Tibial nerve (tissue), 4 donors: ENCODE results near the gene RPS27L. TPM values are rescaled to one million over a fixed set of nuclear protein-coding genes. Genes with fewer than 3 reads are reported as not detected.

Experiments
- DNase-seq, 2 donors: peaks; one replicate each; pipeline ENCODE4 v3.0.0-alpha.2; 2019; ENCODE audit warnings: low spot score in 2 of 2
- H3K27ac ChIP-seq, 4 donors: fragments of 200-600 bp; sonication (generic) in 3 of 4; one replicate each; pipeline ENCODE4 v1.5.1; 2017 to 2019; ENCODE audit warnings: mild to moderate bottlenecking in 1 of 4
- H3K27me3 ChIP-seq, 2 donors: fragments of 200-600 bp; sonication (generic) in 1 of 2; one replicate each; pipeline versions ENCODE4 v1.5.1 to v1.6.0; 2017 to 2019
- H3K36me3 ChIP-seq, 3 donors: fragments of 200-600 bp; sonication (generic); one replicate each; pipeline ENCODE4 v1.5.1; 2018 to 2019
- H3K4me1 ChIP-seq, 4 donors: fragments of 200-600 bp; sonication (generic) in 3 of 4; one replicate each; pipeline ENCODE4 v1.5.1; 2017 to 2019
- H3K4me3 ChIP-seq, 4 donors: fragments of 200-600 bp; sonication (generic) in 3 of 4; one replicate each; pipeline ENCODE4 v1.5.1; 2017 to 2019; ENCODE audit warnings: mild to moderate bottlenecking in 1 of 4, moderate library complexity in 1 of 4
- H3K9me3 ChIP-seq, 4 donors: fragments of 200-600 bp; sonication (generic) in 3 of 4; one replicate each; pipeline ENCODE4 v1.5.1; 2017 to 2019
- EP300 ChIP-seq, 2 donors: sonication (generic); formaldehyde crosslinking; IDR thresholded peaks; one replicate each; pipeline ENCODE4 v1.6.1; 2017; ENCODE audit warnings: antibody characterized with exemption in 2 of 2, mild to moderate bottlenecking in 1 of 2
- POLR2A ChIP-seq, 2 donors: fragments of 450-650 bp; IDR thresholded peaks; one replicate each; pipeline ENCODE4 v1.6.1; 2017; ENCODE audit warnings: antibody characterized with exemption in 2 of 2, mild to moderate bottlenecking in 2 of 2, moderate library complexity in 2 of 2
- WGBS, 2 donors: methylation state at CpG; one replicate each; pipeline ENCODE4 v1.1.5; 2018; 5-methylcytosine and 5-hydroxymethylcytosine counted together
- total RNA-seq, 4 donors: library from RNA; depleted of rRNA; stranded (reverse); fragments of >200 nt; gene quantifications; one replicate each; pipeline ENCODE4 v1.1.0, GENCODE V29; 2016
- TF ChIP-seq, protein P1 (sequence below), 5 experiments: fragments of 200-600 bp in 3 of 5; fragments of 450-650 bp in 2 of 5; sonication (generic) in 3 of 5; IDR thresholded peaks; one replicate each; pipeline ENCODE4 v1.5.1; 2016 to 2019; ENCODE audit warnings: antibody characterized with exemption in 5 of 5, mild to moderate bottlenecking in 3 of 5, moderate library complexity in 2 of 5

Gene RPS27L
- total RNA-seq, 4 donors from 2014 or later = 50.3 to 83.7 (median 71.7) TPM

DNA sequence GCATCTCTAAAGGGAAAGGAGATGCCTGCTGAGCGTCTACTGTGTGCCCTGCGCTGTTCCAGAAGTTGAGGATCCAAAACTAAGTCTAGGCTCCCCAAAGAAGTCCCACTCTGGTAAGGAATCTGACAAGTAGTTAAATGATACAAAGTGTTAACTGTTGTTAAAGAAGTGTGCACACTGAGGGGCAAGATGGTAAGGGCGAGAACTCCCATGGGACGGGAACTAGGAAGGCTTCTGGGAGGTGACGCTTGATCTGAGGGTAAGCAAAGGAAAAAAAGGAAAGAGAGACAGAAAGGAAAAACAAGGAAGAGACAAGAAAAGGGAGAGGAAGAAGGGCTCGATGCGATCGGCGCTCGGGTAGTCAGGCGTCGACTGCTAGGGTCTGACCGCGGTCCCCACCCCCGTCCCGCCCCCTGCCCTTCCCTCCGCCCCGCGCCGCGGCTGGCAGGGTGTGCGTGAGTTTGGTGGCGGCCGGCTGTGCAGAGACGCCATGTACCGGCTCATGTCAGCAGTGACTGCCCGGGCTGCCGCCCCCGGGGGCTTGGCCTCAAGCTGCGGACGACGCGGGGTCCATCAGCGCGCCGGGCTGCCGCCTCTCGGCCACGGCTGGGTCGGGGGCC is 35.8 kb downstream of the RPS27L start, which contains the start of gene LACTB:
Gene LACTB (plus strand): TSS at position 480 of the 620 bp plus-strand sequence. CDS start 11 bp downstream, at position 491.
- 1 to 4% methylated on average over 22 to 37 of the region's 40 CpGs for WGBS, 2 donors
- DNase-seq = peak; percentile 75 to 81
- peaks cover 0 to 12% (median 0%) of the 10 kb centered on the region in 4 donors for H3K4me1 ChIP-seq
- no peak for TF ChIP-seq EP300 (IDR thresholded peaks at IDR 0.05)
- peak; percentile 55 to 72 for TF ChIP-seq POLR2A (IDR thresholded peaks at IDR 0.05)
- TF ChIP-seq, protein P1, sequence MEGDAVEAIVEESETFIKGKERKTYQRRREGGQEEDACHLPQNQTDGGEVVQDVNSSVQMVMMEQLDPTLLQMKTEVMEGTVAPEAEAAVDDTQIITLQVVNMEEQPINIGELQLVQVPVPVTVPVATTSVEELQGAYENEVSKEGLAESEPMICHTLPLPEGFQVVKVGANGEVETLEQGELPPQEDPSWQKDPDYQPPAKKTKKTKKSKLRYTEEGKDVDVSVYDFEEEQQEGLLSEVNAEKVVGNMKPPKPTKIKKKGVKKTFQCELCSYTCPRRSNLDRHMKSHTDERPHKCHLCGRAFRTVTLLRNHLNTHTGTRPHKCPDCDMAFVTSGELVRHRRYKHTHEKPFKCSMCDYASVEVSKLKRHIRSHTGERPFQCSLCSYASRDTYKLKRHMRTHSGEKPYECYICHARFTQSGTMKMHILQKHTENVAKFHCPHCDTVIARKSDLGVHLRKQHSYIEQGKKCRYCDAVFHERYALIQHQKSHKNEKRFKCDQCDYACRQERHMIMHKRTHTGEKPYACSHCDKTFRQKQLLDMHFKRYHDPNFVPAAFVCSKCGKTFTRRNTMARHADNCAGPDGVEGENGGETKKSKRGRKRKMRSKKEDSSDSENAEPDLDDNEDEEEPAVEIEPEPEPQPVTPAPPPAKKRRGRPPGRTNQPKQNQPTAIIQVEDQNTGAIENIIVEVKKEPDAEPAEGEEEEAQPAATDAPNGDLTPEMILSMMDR (IDR thresholded peaks at IDR 0.05) = no peak
- no peaks in the 10 kb centered on the region for H3K27me3 ChIP-seq
- peaks cover 0 to 15% (median 0%) of the 10 kb centered on the region in 3 donors for H3K36me3 ChIP-seq
- peaks cover 0 to 5% (median 0%) of the 10 kb centered on the region in 4 donors for H3K9me3 ChIP-seq
- H3K27ac ChIP-seq = peak within 1 kb of the TSS; percentile 72 to 97 (median 90)
- H3K4me3 ChIP-seq = peak within 1 kb of the TSS; percentile 80 to 95 (median 89)

DNA sequence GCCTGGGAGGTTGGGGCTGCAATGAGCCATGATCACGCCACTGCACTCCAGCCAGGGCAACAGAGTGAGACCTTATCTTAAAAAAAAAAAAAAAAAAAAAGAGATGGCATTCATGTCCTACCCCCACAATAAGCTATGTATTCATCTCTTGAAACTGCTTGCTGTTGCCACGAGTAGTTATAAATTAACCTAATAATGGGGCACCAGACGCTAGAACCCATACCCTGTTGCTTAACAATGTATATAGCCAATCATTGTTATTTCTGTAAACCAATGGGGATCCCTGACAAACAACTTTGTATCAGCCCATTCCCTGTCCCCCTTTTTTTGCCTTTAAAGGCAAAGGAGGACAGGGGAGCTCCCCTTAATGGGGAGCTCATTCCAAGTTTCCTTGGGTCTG is 38.4 kb downstream of the RPS27L start:
- DNase-seq = no peak
- Histone ChIP-seq H3K4me1 (peaks cover 0 to 12% (median 0%) of the 10 kb centered on the region in 4 donors), H3K27ac (no peak overlapping the region), H3K4me3 (no peak overlapping the region), H3K27me3 (no peaks in the 10 kb centered on the region), H3K36me3 (no peaks in the 10 kb centered on the region), H3K9me3 (peaks cover 0 to 5% (median 0%) of the 10 kb centered on the region in 4 donors)
- 80 to 83% methylated on average over 3 of the region's 3 CpGs for WGBS, 2 donors
- TF ChIP-seq EP300 (IDR thresholded peaks at IDR 0.05) (no peak), POLR2A (IDR thresholded peaks at IDR 0.05) (no peak)
- TF ChIP-seq, protein P1 (IDR thresholded peaks at IDR 0.05) = no peak

DNA sequence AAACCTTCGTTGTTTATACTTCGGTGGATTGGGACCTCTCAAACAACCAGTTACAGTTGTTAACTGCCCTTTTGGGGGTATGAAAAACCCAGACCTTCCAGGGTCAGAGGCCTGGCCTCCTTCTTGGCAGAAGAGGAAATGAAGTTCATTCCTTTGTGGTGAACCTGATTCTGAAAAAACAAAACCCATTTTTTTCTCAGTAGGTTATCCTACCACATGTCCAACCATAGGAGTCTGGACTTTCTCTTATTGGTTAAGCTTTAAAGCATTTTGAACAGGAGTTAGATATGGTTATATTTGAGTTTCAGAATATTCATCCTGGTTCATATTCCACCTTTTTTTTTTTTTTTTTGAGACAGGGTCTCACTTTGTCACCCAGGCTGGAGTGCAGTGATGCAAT is 42.8 kb downstream of the RPS27L start:
- TF ChIP-seq, protein P1 (IDR thresholded peaks at IDR 0.05) = no peak
- no peak for TF ChIP-seq EP300 (IDR thresholded peaks at IDR 0.05)
- TF ChIP-seq POLR2A (IDR thresholded peaks at IDR 0.05) = no peak
- Histone ChIP-seq H3K27me3 (no peaks in the 10 kb centered on the region), H3K4me1 (peaks cover 0 to 7% (median 0%) of the 10 kb centered on the region in 4 donors), H3K4me3 (no peak overlapping the region), H3K9me3 (peaks cover 0 to 4% (median 0%) of the 10 kb centered on the region in 4 donors), H3K27ac (no peak overlapping the region), H3K36me3 (no peaks in the 10 kb centered on the region)
- no peak for DNase-seq
- WGBS, 2 donors = 27 to 30% methylated on average over 2 of the region's 2 CpGs

- DNase-seq = no peak
- WGBS, 2 donors = 90 to 92% methylated on average over 3 of the region's 3 CpGs
Measured at GRCh38 chr15:63112871-63113270, 44.4 kb downstream of the RPS27L start.

DNA sequence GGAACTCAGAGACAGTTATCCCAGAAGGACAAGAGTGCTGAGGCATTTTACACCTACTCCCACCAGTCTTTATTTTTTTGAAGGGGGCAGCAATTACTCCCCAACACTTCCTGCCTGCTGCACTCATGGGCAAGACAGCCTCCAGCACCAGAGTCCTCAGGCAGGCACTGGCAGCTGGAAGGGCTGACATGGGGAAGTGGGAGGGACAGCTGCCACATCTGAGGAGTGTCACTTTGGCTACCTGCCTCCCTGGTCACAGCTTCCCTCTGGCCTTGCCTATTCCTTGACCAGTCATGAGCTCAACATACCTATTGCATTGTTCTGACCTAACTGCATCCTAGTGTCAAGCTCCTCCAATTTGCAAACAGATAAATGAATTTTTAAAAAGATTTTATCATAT is 45.8 kb downstream of the RPS27L start:
- no peak for DNase-seq
- Histone ChIP-seq H3K4me3 (no peak overlapping the region), H3K36me3 (no peaks in the 10 kb centered on the region), H3K27me3 (no peaks in the 10 kb centered on the region), H3K27ac (no peak overlapping the region), H3K4me1 (peaks cover 0 to 21% (median 0%) of the 10 kb centered on the region in 4 donors), H3K9me3 (no peaks in the 10 kb centered on the region)
- TF ChIP-seq, protein P1 (IDR thresholded peaks at IDR 0.05) = no peak
- TF ChIP-seq EP300 (IDR thresholded peaks at IDR 0.05) (no peak), POLR2A (IDR thresholded peaks at IDR 0.05) (no peak)

More at GRCh38 chr15:63112871-63113270, 44.4 kb downstream of the RPS27L start:
- Histone ChIP-seq H3K27ac (no peak overlapping the region), H3K4me1 (peaks cover 0 to 13% (median 0%) of the 10 kb centered on the region in 4 donors), H3K4me3 (no peak overlapping the region), H3K36me3 (no peaks in the 10 kb centered on the region), H3K9me3 (no peaks in the 10 kb centered on the region), H3K27me3 (no peaks in the 10 kb centered on the region)
- TF ChIP-seq, protein P1 (IDR thresholded peaks at IDR 0.05) = no peak
- TF ChIP-seq EP300 (IDR thresholded peaks at IDR 0.05) (no peak), POLR2A (IDR thresholded peaks at IDR 0.05) (no peak)
